GM12878 (cell line): ENCODE results near the gene C1QL2. TPM values are rescaled to one million over a fixed set of nuclear protein-coding genes. Genes with fewer than 3 reads are reported as not detected.

ENCODE experiments used
- ATAC-seq: fragments of 200-7000 bp; cut with Tn5 transposase; 3 replicates; pipeline ENCODE4 v1.9.1; 2020; ENCODE audit warnings: mild to moderate bottlenecking, moderate library complexity
- BruUV-seq: library from RNA; stranded (reverse); fragments of 400-500 nt; replicated peaks from 2 replicates; lab custom pipeline; 2021; lab: Mats Ljungman, UMichigan
- CTCF ChIA-PET: fragments of 300-600 bp; sonication (Branson Sonifier 250); formaldehyde crosslinking; extraction: SDS; loops from one replicate; lab custom pipeline; 2021; ENCODE audit warnings: inconsistent platforms; lab: Yijun Ruan, JAX
- POLR2A ChIA-PET: fragments of 350-600 bp; formaldehyde crosslinking; extraction: SDS; loops from one replicate; lab custom pipeline; 2021; ENCODE audit warnings: inconsistent platforms; lab: Charles Lee
- RAD21 ChIA-PET: fragments of 300-600 bp; sonication (Branson Sonifier 250); formaldehyde crosslinking; loops from one replicate; lab custom pipeline; 2023; ENCODE audit warnings: antibody characterized with exemption; ENCODE audit not compliant: unreplicated experiment; lab: Charles Lee
- SMC1A ChIA-PET: fragments of 300-600 bp; sonication (Branson Sonifier 250); formaldehyde crosslinking; loops from one replicate; lab custom pipeline; 2023; ENCODE audit not compliant: unreplicated experiment, uncharacterized antibody; lab: Charles Lee
- DNase-seq: peaks from one replicate; pipeline ENCODE4 v3.0.0-alpha.2; 2011; ENCODE audit warnings: low read depth, low spot score
- FAIRE-seq: peaks from 3 replicates; lab custom pipeline; 2011; peaks lifted over from hg19 to GRCh38; lab: Jason Lieb, UNC
- H2AFZ ChIP-seq: 2 replicates; pipeline ENCODE4 v1.6.0; 2011; ENCODE audit warnings: low read depth, low read length, control low read depth; ENCODE audit not compliant: control insufficient read depth
- H3K27ac ChIP-seq: 2 replicates; pipeline ENCODE4 v1.5.1; 2011; ENCODE audit warnings: control low read depth; ENCODE audit not compliant: control insufficient read depth, insufficient read depth
- H3K27me3 ChIP-seq, 2 experiments: replicated peaks in 1 of 2; 2 replicates each; pipeline versions ENCODE4 v1.6.0 to v1.6.1; 2011; ENCODE audit warnings: low read length in 1 of 2; ENCODE audit not compliant: control insufficient read depth in 2 of 2, insufficient read depth in 2 of 2
- H3K36me3 ChIP-seq, 2 experiments: 2 replicates each; pipeline ENCODE4 v1.5.1; 2011; ENCODE audit warnings: low read length in 1 of 2; ENCODE audit not compliant: control insufficient read depth in 2 of 2, insufficient read depth in 2 of 2
- H3K4me1 ChIP-seq: 2 replicates; pipeline ENCODE4 v1.6.1; 2011; ENCODE audit warnings: mild to moderate bottlenecking, low read length, moderate library complexity, mixed read lengths; ENCODE audit not compliant: control insufficient read depth, insufficient read depth
- H3K4me2 ChIP-seq: 2 replicates; pipeline ENCODE4 v1.6.0; 2011; ENCODE audit warnings: control low read depth; ENCODE audit not compliant: control insufficient read depth, insufficient read depth
- H3K4me3 ChIP-seq: fragments of 200-600 bp; sonication (generic); 2 replicates; pipeline ENCODE4 v1.5.1; 2016
- H3K79me2 ChIP-seq: 2 replicates; pipeline ENCODE4 v1.6.0; 2011; ENCODE audit warnings: low read length; ENCODE audit not compliant: control insufficient read depth, insufficient read depth
- H3K9ac ChIP-seq: 2 replicates; pipeline ENCODE4 v1.8.0; 2011; ENCODE audit warnings: low read length, control low read depth, mixed read lengths; ENCODE audit not compliant: control insufficient read depth, insufficient read depth
- H3K9me3 ChIP-seq: replicated peaks from 3 replicates; pipeline ENCODE4 v1.5.1; 2011; ENCODE audit warnings: mild to moderate bottlenecking, low read length; ENCODE audit not compliant: control insufficient read depth, insufficient read depth
- H4K20me1 ChIP-seq: 2 replicates; pipeline ENCODE4 v1.6.0; 2011; ENCODE audit not compliant: control insufficient read depth, insufficient read depth
- BCL11A ChIP-seq: IDR thresholded peaks from 2 replicates; pipeline ENCODE4 v1.6.1; 2011; ENCODE audit warnings: low read depth, low read length
- BCL3 ChIP-seq: IDR thresholded peaks from 2 replicates; pipeline ENCODE4 v1.6.1; 2011; ENCODE audit warnings: borderline replicate concordance, low read depth, mild to moderate bottlenecking, moderate library complexity, low read length; ENCODE audit not compliant: insufficient read depth, poor library complexity, severe bottlenecking
- BHLHE40 ChIP-seq, 2 experiments: fragments of 450-650 bp in 1 of 2; IDR thresholded peaks; 2 replicates each; pipeline ENCODE4 v1.6.1; 2011 to 2017; ENCODE audit warnings: low read depth in 2 of 2, borderline replicate concordance in 1 of 2, improper control_type of control experiment in 1 of 2, low read length in 1 of 2, mild to moderate bottlenecking in 1 of 2
- CBFB ChIP-seq: IDR thresholded peaks from 2 replicates; pipeline ENCODE4 v1.6.1; 2016; ENCODE audit warnings: antibody characterized with exemption, low read depth
- CBX3 ChIP-seq: fragments of 200-600 bp; sonication (generic); IDR thresholded peaks from 2 replicates; pipeline ENCODE4 v1.6.1; 2016; ENCODE audit warnings: low read depth, borderline replicate concordance
- HCFC1 ChIP-seq: fragments of 150-350 bp; IDR thresholded peaks from 2 replicates; pipeline ENCODE4 v1.6.1; 2014; ENCODE audit warnings: low read length
- IKZF1 ChIP-seq: fragments of 450-650 bp; conservative IDR thresholded peaks from 2 replicates; pipeline ENCODE4 v1.6.1; 2017; ENCODE audit warnings: antibody characterized with exemption, mild to moderate bottlenecking
- IKZF2 ChIP-seq, 2 experiments: fragments of 450-650 bp; IDR thresholded peaks; 2 replicates each; pipeline ENCODE4 v1.6.1; 2017; ENCODE audit warnings: mild to moderate bottlenecking in 2 of 2, moderate library complexity in 2 of 2
- IRF5 ChIP-seq: fragments of 450-650 bp; IDR thresholded peaks from 2 replicates; pipeline ENCODE4 v1.6.1; 2017; ENCODE audit warnings: borderline replicate concordance
- NKRF ChIP-seq: fragments of 450-650 bp; conservative IDR thresholded peaks from 2 replicates; pipeline ENCODE4 v1.6.1; 2017; ENCODE audit warnings: mild to moderate bottlenecking, moderate library complexity
- NR2C1 ChIP-seq: fragments of 450-650 bp; IDR thresholded peaks from 2 replicates; pipeline ENCODE4 v1.6.1; 2017; ENCODE audit warnings: antibody characterized with exemption, mild to moderate bottlenecking, moderate library complexity
- NR2F1 ChIP-seq: fragments of 450-650 bp; conservative IDR thresholded peaks from 2 replicates; pipeline ENCODE4 v1.6.1; 2017; ENCODE audit warnings: mild to moderate bottlenecking
- NRF1 ChIP-seq: conservative IDR thresholded peaks from 2 replicates; pipeline ENCODE4 v1.6.1; 2011; ENCODE audit warnings: mild to moderate bottlenecking, low read depth, low read length, improper control_type of control experiment
- RUNX3 ChIP-seq: IDR thresholded peaks from 2 replicates; pipeline ENCODE4 v1.6.1; 2012; ENCODE audit warnings: low read length, inconsistent platforms
- SP1 ChIP-seq: IDR thresholded peaks from one replicate; pipeline ENCODE4 v1.6.1; 2011; ENCODE audit warnings: low read depth, low read length
- STAT1 ChIP-seq: fragments of 450-650 bp; conservative IDR thresholded peaks from 2 replicates; pipeline ENCODE4 v1.6.1; 2014; ENCODE audit warnings: antibody characterized with exemption, mild to moderate bottlenecking
- ZBTB33 ChIP-seq: fragments of 450-650 bp; IDR thresholded peaks from 2 replicates; pipeline ENCODE4 v1.6.1; 2017; ENCODE audit warnings: mild to moderate bottlenecking
- ZNF217 ChIP-seq: fragments of 450-650 bp; IDR thresholded peaks from 2 replicates; pipeline ENCODE4 v1.6.1; 2017; ENCODE audit warnings: antibody characterized with exemption, mild to moderate bottlenecking
- ZNF622 ChIP-seq: fragments of 450-650 bp; IDR thresholded peaks from 2 replicates; pipeline ENCODE4 v1.6.1; 2017; ENCODE audit warnings: mild to moderate bottlenecking, inconsistent platforms
- WGBS: methylation state at CpG from one replicate; pipeline ENCODE4 v1.1.6; 2016; ENCODE audit warnings: low lambda C conversion rate; ENCODE audit not compliant: insufficient replicate concordance, insufficient coverage; ENCODE audit errors: missing lambda C conversion rate; 5-methylcytosine and 5-hydroxymethylcytosine counted together
- in situ Hi-C: fragments of 300-500 bp; cut with MboI; formaldehyde crosslinking; loops from 9 replicates; pipeline ENCODE4 v1.14.3; 2018; ENCODE audit warnings: mixed read lengths
- intact Hi-C: fragments of 100-400 bp; cut with micrococcal nuclease; formaldehyde crosslinking; loops from one replicate; pipeline ENCODE4 v1.14.2; 2022; ENCODE audit not compliant: unreplicated experiment
- polyA plus RNA-seq, 11 experiments: library from polyadenylated mRNA; depleted of rRNA in 4 of 11; unstranded in 6 of 11; stranded (reverse) in 5 of 11; fragments of >200 nt; fragmentation: Nextera tagmentation in 4 of 11; fragmentation: Illumina TruSeq in 1 of 11; extraction: Ambion mirVana in 4 of 11; extraction: Trizol in 1 of 11; gene quantifications; 1 replicate in 1 of 11; 2 replicates in 10 of 11; pipeline versions ENCODE4 v1.2.1 to v1.2.3, GENCODE V29; 2011 to 2016; ENCODE audit warnings: inconsistent platforms in 2 of 11, missing spikeins in 2 of 11, low read depth in 1 of 11
- total RNA-seq, 4 experiments: library from RNA; depleted of rRNA in 3 of 4; stranded (reverse); fragments of >200 nt in 3 of 4; fragmentation: Illumina TruSeq in 1 of 4; extraction: Trizol in 1 of 4; gene quantifications; 2 replicates each; pipeline versions ENCODE4 v1.2.1 to v1.2.3, GENCODE V29; 2013 to 2021

C1QL2 gene
- total and polyA plus RNA-seq, 10 of the 15 experiments (the other 5 are each of a cell fraction or from before 2014, with no cell fraction given): not detected

GRCh38 chr2:119169717-119170116 is 11.2 kb upstream of the C1QL2 start:
- FAIRE-seq (no peak), DNase-seq (no peak), ATAC-seq (no peak)
- Histone ChIP-seq H3K27ac (no peak overlapping the region), H3K4me2 (no peak overlapping the region), H3K4me1 (no peaks in the 10 kb centered on the region), H3K4me3 (no peak overlapping the region), H4K20me1 (no peaks in the 10 kb centered on the region), H3K79me2 (no peaks in the 10 kb centered on the region), H2AFZ (no peak overlapping the region), H3K9ac (no peak overlapping the region), H3K27me3 (no peaks in the 10 kb centered on the region; a peak in 1 of 4 replicates), H3K36me3 (no peaks in the 10 kb centered on the region), H3K9me3 (no peaks in the 10 kb centered on the region)
- WGBS: 38% methylated on average over 10 of the region's 10 CpGs
- ChIA-PET SMC1A (no interaction called here), POLR2A (no interaction called here), RAD21 (interaction anchor here (0.8 kb wide), 1 partner anchor 288 kb away, joined by 4 read pairs; no protein-coding TSS in a partner anchor), CTCF (interaction anchor here (0.7 to 4.6 kb wide), 2 partner anchors 10 to 287 kb away, joined by 3 to 18 read pairs; no protein-coding TSS in a partner anchor)
- intact Hi-C loops: no loop called here
- no peak for TF ChIP-seq HCFC1
- TF ChIP-seq BHLHE40 (IDR thresholded peaks at IDR 0.05; ENCODE audit: borderline replicate concordance in 1 of 2, low read depth in 2 of 2, low read length in 1 of 2): no peak
- no peak for TF ChIP-seq BCL11A
- TF ChIP-seq ZNF217: no peak
- TF ChIP-seq NR2F1: no peak
- TF ChIP-seq ZBTB33: no peak
- no peak for TF ChIP-seq CBFB
- no peak for TF ChIP-seq NKRF
- TF ChIP-seq RUNX3: no peak
- no peak for TF ChIP-seq IKZF1
- TF ChIP-seq IKZF2 (IDR thresholded peaks at IDR 0.05): no peak
- no peak for TF ChIP-seq NRF1
- TF ChIP-seq SP1: no peak
- TF ChIP-seq BCL3: no peak
- TF ChIP-seq CBX3: no peak
- no peak for TF ChIP-seq ZNF622
- no peak for TF ChIP-seq IRF5
- no peak for TF ChIP-seq STAT1
- TF ChIP-seq NR2C1: no peak
- in situ Hi-C loops: no loop called here
- BruUV-seq: no TSS peak
